MCF 10A (cell line): ENCODE measurements around the gene MORN3. TPM values are rescaled to one million over a fixed set of nuclear protein-coding genes. Genes with fewer than 3 reads are reported as not detected.

Source experiments
- BruUV-seq: library from RNA; stranded (reverse); fragments of 400-500 nt; replicated peaks from 2 replicates; lab custom pipeline; 2021; lab: Mats Ljungman, UMichigan
- CTCF ChIA-PET: fragments of 300-600 bp; sonication (Branson Sonifier 250); formaldehyde crosslinking; extraction: SDS; loops from one replicate; lab custom pipeline; 2021; ENCODE audit warnings: antibody characterized with exemption, inconsistent platforms; lab: Yijun Ruan, JAX
- POLR2A ChIA-PET: fragments of 300-600, 350-650 bp; sonication (Branson Sonifier 250); formaldehyde crosslinking; extraction: SDS; loops from one replicate; lab custom pipeline; 2020; ENCODE audit warnings: antibody characterized with exemption, inconsistent platforms; lab: Yijun Ruan, JAX
- DNase-seq: peaks from one replicate; pipeline ENCODE4 v3.0.0-alpha.2; 2018; ENCODE audit not compliant: unreplicated experiment
- H3K27ac Mint-ChIP-seq: one replicate; pipeline ENCODE4 v1.8.0; 2022; ENCODE audit warnings: mild to moderate bottlenecking, low read depth, mixed read lengths; ENCODE audit not compliant: unreplicated experiment
- H3K27me3 Mint-ChIP-seq: one replicate; pipeline ENCODE4 v1.8.0; 2022; ENCODE audit warnings: mixed read lengths; ENCODE audit not compliant: insufficient read depth, unreplicated experiment
- H3K36me3 Mint-ChIP-seq: one replicate; pipeline ENCODE4 v1.8.0; 2022; ENCODE audit warnings: mild to moderate bottlenecking, moderate library complexity, mixed read lengths; ENCODE audit not compliant: insufficient read depth, unreplicated experiment
- H3K4me1 Mint-ChIP-seq: one replicate; pipeline ENCODE4 v1.8.0; 2022; ENCODE audit warnings: mixed read lengths; ENCODE audit not compliant: insufficient read depth, unreplicated experiment
- H3K4me3 Mint-ChIP-seq: one replicate; pipeline ENCODE4 v1.8.0; 2022; ENCODE audit warnings: mild to moderate bottlenecking, moderate library complexity, mixed read lengths; ENCODE audit not compliant: unreplicated experiment
- H3K9me3 Mint-ChIP-seq: one replicate; pipeline ENCODE4 v1.8.0; 2022; ENCODE audit warnings: mixed read lengths; ENCODE audit not compliant: unreplicated experiment
- CTCF ChIP-seq: fragments of 200-600 bp; IDR thresholded peaks from one replicate; pipeline ENCODE4 v1.8.0; 2022; ENCODE audit warnings: antibody characterized with exemption, mild to moderate bottlenecking; ENCODE audit not compliant: unreplicated experiment
- intact Hi-C: fragments of 100-400 bp; cut with micrococcal nuclease; formaldehyde crosslinking; loops from 2 replicates; pipeline ENCODE4 v1.14.1; 2022
- total RNA-seq: library from RNA; stranded (reverse); gene quantifications from 2 replicates; pipeline ENCODE4 v1.2.3, GENCODE V29; 2022

The MORN3 gene
- total RNA-seq, 1 experiment from 2014 or later: 0.35 TPM

- Mint-ChIP-seq H3K36me3 (no peaks in the 10 kb centered on the region), H3K27me3 (no peaks in the 10 kb centered on the region), H3K9me3 (no peaks in the 10 kb centered on the region), H3K4me3 (no peak overlapping the region), H3K27ac (no peak overlapping the region), H3K4me1 (no peaks in the 10 kb centered on the region)
- DNase-seq: no peak
- CTCF ChIA-PET: no interaction called here
- intact Hi-C loops: no loop called here
- POLR2A ChIA-PET: no interaction called here
- no peak for TF ChIP-seq CTCF
- no TSS peak for BruUV-seq
Measured at GRCh38 chr12:121651320-121651719, 18.1 kb downstream of the MORN3 start.

GRCh38 chr12:121649819-121650353 is 19.6 kb downstream of the MORN3 start:
- no peak for TF ChIP-seq CTCF
- Mint-ChIP-seq H3K4me3 (no peak overlapping the region), H3K27me3 (no peaks in the 10 kb centered on the region), H3K4me1 (no peaks in the 10 kb centered on the region), H3K27ac (no peak overlapping the region), H3K36me3 (no peaks in the 10 kb centered on the region), H3K9me3 (no peaks in the 10 kb centered on the region)
- intact Hi-C loops: no loop called here
- no TSS peak for BruUV-seq
- DNase-seq: no peak
- POLR2A ChIA-PET: interaction anchor here (0.8 kb wide), 1 partner anchor 19 kb away, joined by 4 read pairs; no protein-coding TSS in a partner anchor
- CTCF ChIA-PET: interaction anchor here (0.6 to 0.7 kb wide), 2 partner anchors 14 to 44 kb away, joined by 3 read pairs; no protein-coding TSS in a partner anchor

GRCh38 chr12:121649322-121649721 is 20.1 kb downstream of the MORN3 start:
- DNase-seq: no peak
- BruUV-seq: no TSS peak
- Mint-ChIP-seq H3K27me3 (no peaks in the 10 kb centered on the region), H3K9me3 (no peaks in the 10 kb centered on the region), H3K4me1 (no peaks in the 10 kb centered on the region), H3K27ac (no peak overlapping the region), H3K4me3 (no peak overlapping the region), H3K36me3 (no peaks in the 10 kb centered on the region)
- ChIA-PET CTCF (interaction anchor here (0.6 kb wide), 1 partner anchor 43 kb away, joined by 3 read pairs; no protein-coding TSS in a partner anchor), POLR2A (interaction anchor here (0.8 kb wide), 1 partner anchor 19 kb away, joined by 4 read pairs; no protein-coding TSS in a partner anchor)
- no peak for TF ChIP-seq CTCF
- intact Hi-C loops: no loop called here

- no peak overlapping the region for H3K27ac Mint-ChIP-seq
- no peaks in the 10 kb centered on the region for H3K9me3 Mint-ChIP-seq
- POLR2A ChIA-PET: no interaction called here
- no peaks in the 10 kb centered on the region for H3K4me1 Mint-ChIP-seq
- no peaks in the 10 kb centered on the region for H3K27me3 Mint-ChIP-seq
- H3K36me3 Mint-ChIP-seq: no peaks in the 10 kb centered on the region
- no peak for DNase-seq
- CTCF ChIA-PET: interaction anchor here (0.6 to 0.7 kb wide), 2 partner anchors 10 to 154 kb away, joined by 3 to 4 read pairs; no protein-coding TSS in a partner anchor
- H3K4me3 Mint-ChIP-seq: no peak overlapping the region
- no TSS peak for BruUV-seq
- TF ChIP-seq CTCF: no peak
- intact Hi-C loops: no loop called here
Measured at GRCh38 chr12:121648458-121649028, 20.9 kb downstream of the MORN3 start.
